H1 (cell line): ENCODE results near the gene ACYP2. TPM values are rescaled to one million over a fixed set of nuclear protein-coding genes. Genes with fewer than 3 reads are reported as not detected.
A peak's percentile ranks its signal among the peaks of the same experiment; 100 is the strongest.

ENCODE experiments used
- ASH2L ChIP-seq: fragments of 200-600, 300-600 bp; sonication (generic); IDR thresholded peaks from one replicate; pipeline ENCODE4 v1.7.1; 2017; ENCODE audit warnings: low read length
- BCL11A ChIP-seq, 2 experiments: IDR thresholded peaks; one replicate each; pipeline ENCODE4 v1.6.1; 2011; ENCODE audit warnings: low read depth in 2 of 2, low read length in 2 of 2, mild to moderate bottlenecking in 2 of 2
- CEBPB ChIP-seq: IDR thresholded peaks from 2 replicates; pipeline ENCODE4 v1.6.1; 2012; ENCODE audit warnings: low read depth, low read length
- CTCF ChIP-seq, 3 experiments: IDR thresholded peaks; 1 replicate in 2 of 3; 2 replicates in 1 of 3; pipeline versions ENCODE4 v1.5.1 to v1.6.1; 2011; ENCODE audit warnings: low read length in 3 of 3, mild to moderate bottlenecking in 3 of 3, inconsistent platforms in 2 of 3, low read depth in 1 of 3, moderate library complexity in 1 of 3; ENCODE audit not compliant: insufficient read depth in 1 of 3; ENCODE audit errors: control extremely low read depth in 1 of 3
- EGR1 ChIP-seq: IDR thresholded peaks from 2 replicates; pipeline ENCODE4 v1.6.1; 2011; ENCODE audit warnings: low read depth, low read length, borderline replicate concordance
- GABPA ChIP-seq: IDR thresholded peaks from 2 replicates; pipeline ENCODE4 v1.6.1; 2011; ENCODE audit warnings: mild to moderate bottlenecking, low read length, moderate library complexity, borderline replicate concordance; ENCODE audit not compliant: insufficient read depth
- HDAC2 ChIP-seq, 2 experiments: fragments of 300-600 bp in 1 of 2; sonication (generic) in 1 of 2; IDR thresholded peaks; 2 replicates each; pipeline ENCODE4 v1.6.1; 2011 to 2012; ENCODE audit warnings: low read depth in 2 of 2, low read length in 2 of 2, mild to moderate bottlenecking in 2 of 2, moderate library complexity in 2 of 2, borderline replicate concordance in 1 of 2, inconsistent platforms in 1 of 2
- MAX ChIP-seq: IDR thresholded peaks from 2 replicates; pipeline ENCODE4 v1.6.1; 2012; ENCODE audit warnings: inconsistent platforms
- NANOG ChIP-seq: IDR thresholded peaks from 2 replicates; pipeline ENCODE4 v1.6.1; 2011; ENCODE audit warnings: low read length, low read depth, mild to moderate bottlenecking, inconsistent platforms; ENCODE audit not compliant: insufficient read depth, poor library complexity, severe bottlenecking
- PHF8 ChIP-seq: fragments of 200-600 bp; sonication (generic); conservative IDR thresholded peaks from 2 replicates; pipeline ENCODE4 v1.7.1; 2012; ENCODE audit warnings: low read depth, mild to moderate bottlenecking, inconsistent platforms, low read length, moderate library complexity
- POLR2A ChIP-seq, 2 experiments: IDR thresholded peaks; 1 replicate in 1 of 2; 2 replicates in 1 of 2; pipeline ENCODE4 v1.6.1; 2011; ENCODE audit warnings: low read depth in 2 of 2, low read length in 2 of 2, mild to moderate bottlenecking in 2 of 2; ENCODE audit errors: control extremely low read depth in 1 of 2
- POU5F1 ChIP-seq: IDR thresholded peaks from 2 replicates; pipeline ENCODE4 v1.6.1; 2011; ENCODE audit warnings: low read depth, mild to moderate bottlenecking, low read length, moderate library complexity
- RBBP5 ChIP-seq: IDR thresholded peaks from 2 replicates; pipeline ENCODE4 v1.7.1; 2012; ENCODE audit warnings: low read depth, mild to moderate bottlenecking, inconsistent platforms, low read length, moderate library complexity, borderline replicate concordance
- RNF2 ChIP-seq: fragments of 200-900, 300-1000 bp; sonication (generic); IDR thresholded peaks from 2 replicates; pipeline ENCODE4 v1.7.1; 2016; ENCODE audit warnings: borderline replicate concordance, low read depth, mild to moderate bottlenecking, antibody characterized with exemption, low read length; ENCODE audit not compliant: poor library complexity, severe bottlenecking; ENCODE audit errors: missing control alignments
- SP4 ChIP-seq: IDR thresholded peaks from 2 replicates; pipeline ENCODE4 v1.6.1; 2012; ENCODE audit warnings: low read length, inconsistent platforms
- SRF ChIP-seq: IDR thresholded peaks from 2 replicates; pipeline ENCODE4 v1.6.1; 2011; ENCODE audit warnings: mild to moderate bottlenecking, low read depth, low read length, moderate library complexity
- SUZ12 ChIP-seq: fragments of 200-600 bp; sonication (generic); IDR thresholded peaks from 2 replicates; pipeline ENCODE4 v1.6.1; 2012; ENCODE audit warnings: mild to moderate bottlenecking, inconsistent platforms, low read length, moderate library complexity, mixed read lengths
- TAF1 ChIP-seq: IDR thresholded peaks from 2 replicates; pipeline ENCODE4 v1.6.1; 2011; ENCODE audit warnings: mild to moderate bottlenecking, low read depth, low read length
- TCF12 ChIP-seq: IDR thresholded peaks from 2 replicates; pipeline ENCODE4 v1.6.1; 2011; ENCODE audit warnings: low read depth, mild to moderate bottlenecking, low read length
- TEAD4 ChIP-seq: IDR thresholded peaks from 2 replicates; pipeline ENCODE4 v1.6.1; 2012; ENCODE audit warnings: low read depth, low read length, inconsistent platforms, mixed read lengths
- YY1 ChIP-seq: IDR thresholded peaks from 2 replicates; pipeline ENCODE4 v1.6.1; 2011; ENCODE audit warnings: low read depth, mild to moderate bottlenecking, low read length
- polyA plus RNA-seq, 7 experiments: library from polyadenylated mRNA; depleted of rRNA in 3 of 7; stranded (reverse) in 5 of 7; unstranded in 2 of 7; fragments of >200 nt in 5 of 7; fragments of 200-250 nt in 2 of 7; gene quantifications; 1 replicate in 5 of 7; 2 replicates in 1 of 7; 4 replicates in 1 of 7; pipeline versions ENCODE4 v1.2.1 to v1.2.3, GENCODE V29; 2011 to 2013; ENCODE audit warnings: missing spikeins in 2 of 7, mixed read lengths in 2 of 7
- total RNA-seq: library from RNA; stranded (reverse); fragmentation: NEBNext Ultra II Directional; extraction: Animal tissue kit (Norgen Biotek cat#: 25700); gene quantifications from 2 replicates; pipeline ENCODE4 v1.2.1, GENCODE V29; 2021

The ACYP2 gene
- total and polyA plus RNA-seq, 2 of the 8 experiments (the other 6 are each of a cell fraction or from before 2014, with no cell fraction given), result 3.4 to 4.4 TPM

GRCh38 chr2:54115284-54116137, at the start of gene ACYP2 (continued):
- peak in 2 of 3 experiments; percentile 6 to 14; a peak in 1 of 4 replicates for TF ChIP-seq CTCF (IDR thresholded peaks at IDR 0.05; ENCODE audit: control extremely low read depth in 1 of 3, insufficient read depth in 1 of 3, low read depth in 1 of 3, low read length in 3 of 3)
- peak; percentile 95 for TF ChIP-seq YY1
- peak; percentile 99 for TF ChIP-seq PHF8
- no peak for TF ChIP-seq BCL11A (IDR thresholded peaks at IDR 0.05; ENCODE audit: low read depth in 2 of 2, low read length in 2 of 2)
- TF ChIP-seq TAF1, result peak; percentile 94
- peak; percentile 56 for TF ChIP-seq MAX
- TF ChIP-seq POLR2A (IDR thresholded peaks at IDR 0.05; ENCODE audit: control extremely low read depth in 1 of 2, low read depth in 2 of 2, low read length in 2 of 2), result peak; percentile 79 to 90
- no peak; the same call in 1 of the 2 replicates for TF ChIP-seq GABPA
- TF ChIP-seq SP4, result 0 out of 2 replicates have a peak, but pooled peaks have one; percentile 38
- TF ChIP-seq RNF2, result no peak
- TF ChIP-seq ASH2L, result peak; percentile 99
- no peak for TF ChIP-seq CEBPB
- no peak for TF ChIP-seq NANOG
- peak; percentile 23; the same call in 1 of the 2 replicates for TF ChIP-seq TEAD4
- peak; percentile 82 for TF ChIP-seq RBBP5
- TF ChIP-seq SRF, result peak; percentile 72; the same call in 1 of the 2 replicates
- no peak for TF ChIP-seq EGR1
- TF ChIP-seq HDAC2 (IDR thresholded peaks at IDR 0.05; ENCODE audit: borderline replicate concordance in 1 of 2, low read depth in 2 of 2, low read length in 2 of 2), result 0 out of 4 replicates have a peak, but pooled peaks of 1 of the 2 experiments have one; percentile 56
- no peak for TF ChIP-seq TCF12
- no peak for TF ChIP-seq SUZ12
- TF ChIP-seq POU5F1, result no peak
